ENCODE results near the gene LMOD1.
"Not testable (repeated sequence)": the region's sequence is repeated elsewhere in the genome, so short reads cannot be mapped to it uniquely, and the experiment has no call there.

LMOD1 gene

DNA sequence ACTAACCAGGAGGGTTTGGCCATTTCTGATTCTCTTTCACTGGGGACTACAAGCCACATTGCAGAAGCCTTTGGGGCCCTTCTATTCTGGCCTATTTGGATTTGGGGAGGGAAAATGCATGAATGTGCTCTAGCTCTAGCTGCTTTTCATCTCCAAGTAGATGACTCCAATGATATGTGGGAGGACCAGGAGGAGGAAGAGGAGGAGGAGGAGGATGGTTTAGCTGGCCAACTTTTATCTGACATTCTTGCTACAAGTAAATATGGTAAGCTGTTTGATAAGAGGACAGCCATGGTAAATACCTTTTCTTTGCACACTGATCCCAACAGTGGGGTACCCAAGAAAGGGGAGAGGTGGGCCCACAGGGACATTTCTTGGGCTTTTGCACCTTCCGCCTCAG, 71.7 kb downstream of the LMOD1 start:
- no peak overlapping the region for H3K4me3 ChIP-seq (ENCODE audit: low read depth, low read length)
- peaks cover 4% of the 10 kb centered on the region for H3K4me1 ChIP-seq (ENCODE audit: control insufficient read depth, insufficient read depth, low read length)
- H3K36me3 ChIP-seq (ENCODE audit: control insufficient read depth, insufficient read depth, low read length) = peaks cover 49% of the 10 kb centered on the region
- no peaks in the 10 kb centered on the region for H3K9me3 ChIP-seq (ENCODE audit: control insufficient read depth, insufficient read depth, low read length)
- H3K9ac ChIP-seq (ENCODE audit: low read depth, low read length) = no peak overlapping the region
- no peaks in the 10 kb centered on the region for H3K27me3 ChIP-seq (ENCODE audit: control insufficient read depth, insufficient read depth, low read length)

DNA sequence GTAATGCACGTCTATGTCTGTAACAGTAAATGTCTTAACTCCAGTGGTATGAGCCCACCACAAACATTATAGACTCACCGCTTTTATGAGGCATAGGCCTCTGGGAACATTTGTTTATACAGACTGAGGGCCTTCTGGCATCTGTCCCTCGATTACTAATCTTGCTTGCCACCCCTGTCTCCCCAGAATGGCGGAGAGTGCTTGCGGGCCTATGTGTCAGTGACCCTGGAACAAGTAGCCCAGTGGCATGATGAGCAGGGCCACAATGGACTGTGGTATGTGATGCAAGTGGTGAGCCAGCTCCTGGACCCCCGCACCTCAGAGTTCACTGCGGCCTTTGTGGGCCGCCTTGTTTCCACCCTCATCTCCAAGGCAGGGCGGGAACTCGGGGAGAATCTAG, 76.0 kb downstream of the LMOD1 start:
- H3K9me3 ChIP-seq (ENCODE audit: control insufficient read depth, insufficient read depth, low read length) = no peaks in the 10 kb centered on the region
- peaks cover 74% of the 10 kb centered on the region for H3K36me3 ChIP-seq (ENCODE audit: control insufficient read depth, insufficient read depth, low read length)
- no peaks in the 10 kb centered on the region for H3K27me3 ChIP-seq (ENCODE audit: control insufficient read depth, insufficient read depth, low read length)
- no peak overlapping the region for H3K9ac ChIP-seq (ENCODE audit: low read depth, low read length)
- H3K4me3 ChIP-seq (ENCODE audit: low read depth, low read length) = no peak overlapping the region
- H3K4me1 ChIP-seq (ENCODE audit: control insufficient read depth, insufficient read depth, low read length) = no peaks in the 10 kb centered on the region

GRCh38 chr1:201861448-201861847, 84.9 kb downstream of the LMOD1 start:
- H3K4me1 ChIP-seq (ENCODE audit: control insufficient read depth, insufficient read depth, low read length) = no peaks in the 10 kb centered on the region
- H3K4me3 ChIP-seq (ENCODE audit: low read depth, low read length) = no peak overlapping the region
- H3K9me3 ChIP-seq (ENCODE audit: control insufficient read depth, insufficient read depth, low read length) = no peaks in the 10 kb centered on the region
- no peak overlapping the region for H3K9ac ChIP-seq (ENCODE audit: low read depth, low read length)
- no peaks in the 10 kb centered on the region for H3K27me3 ChIP-seq (ENCODE audit: control insufficient read depth, insufficient read depth, low read length)
- H3K36me3 ChIP-seq (ENCODE audit: control insufficient read depth, insufficient read depth, low read length) = peaks cover 46% of the 10 kb centered on the region

GRCh38 chr1:201859424-201859823, 86.9 kb downstream of the LMOD1 start:
- peaks cover 57% of the 10 kb centered on the region for H3K36me3 ChIP-seq (ENCODE audit: control insufficient read depth, insufficient read depth, low read length)
- H3K27me3 ChIP-seq (ENCODE audit: control insufficient read depth, insufficient read depth, low read length) = no peaks in the 10 kb centered on the region
- no peak overlapping the region for H3K9ac ChIP-seq (ENCODE audit: low read depth, low read length)
- no peaks in the 10 kb centered on the region for H3K9me3 ChIP-seq (ENCODE audit: control insufficient read depth, insufficient read depth, low read length)
- H3K4me3 ChIP-seq (ENCODE audit: low read depth, low read length) = no peak overlapping the region
- H3K4me1 ChIP-seq (ENCODE audit: control insufficient read depth, insufficient read depth, low read length) = no peaks in the 10 kb centered on the region

- not testable (repeated sequence) for H3K9ac ChIP-seq (ENCODE audit: low read depth, low read length); H3K9me3 ChIP-seq (ENCODE audit: control insufficient read depth, insufficient read depth, low read length); H3K4me3 ChIP-seq (ENCODE audit: low read depth, low read length); H3K4me1 ChIP-seq (ENCODE audit: control insufficient read depth, insufficient read depth, low read length); H3K27me3 ChIP-seq (ENCODE audit: control insufficient read depth, insufficient read depth, low read length)
- H3K36me3 ChIP-seq (ENCODE audit: control insufficient read depth, insufficient read depth, low read length) = peaks cover 68% of the 10 kb centered on the region
Observed at GRCh38 chr1:201856722-201857121, 89.6 kb downstream of the LMOD1 start.

GRCh38 chr1:201851949-201852348, 94.4 kb downstream of the LMOD1 start:
- no peak overlapping the region for H3K4me3 ChIP-seq (ENCODE audit: low read depth, low read length)
- no peak overlapping the region for H3K9ac ChIP-seq (ENCODE audit: low read depth, low read length)
- no peaks in the 10 kb centered on the region for H3K9me3 ChIP-seq (ENCODE audit: control insufficient read depth, insufficient read depth, low read length)
- no peaks in the 10 kb centered on the region for H3K27me3 ChIP-seq (ENCODE audit: control insufficient read depth, insufficient read depth, low read length)
- no peaks in the 10 kb centered on the region for H3K4me1 ChIP-seq (ENCODE audit: control insufficient read depth, insufficient read depth, low read length)
- H3K36me3 ChIP-seq (ENCODE audit: control insufficient read depth, insufficient read depth, low read length) = peaks cover 66% of the 10 kb centered on the region

DNA sequence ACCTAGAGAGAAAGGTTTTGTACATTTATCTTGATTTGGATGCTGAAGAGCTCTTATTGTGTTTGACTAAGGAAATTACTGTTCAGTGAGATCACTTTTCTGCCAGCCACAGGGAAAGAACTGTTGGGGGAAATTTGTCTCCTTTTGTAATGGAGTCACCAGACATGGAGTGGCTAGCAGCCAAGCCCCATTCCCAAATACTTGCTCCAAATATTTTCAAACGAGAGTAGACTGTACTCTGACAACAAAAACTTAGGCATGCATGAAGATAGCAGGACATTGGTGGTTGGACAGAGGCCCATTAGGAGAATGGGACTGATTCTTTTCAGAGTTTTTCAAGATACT, 96.3 kb downstream of the LMOD1 start:
- Histone ChIP-seq H3K4me1 (ENCODE audit: control insufficient read depth, insufficient read depth, low read length) (no peaks in the 10 kb centered on the region), H3K27me3 (ENCODE audit: control insufficient read depth, insufficient read depth, low read length) (no peaks in the 10 kb centered on the region), H3K9ac (ENCODE audit: low read depth, low read length) (no peak overlapping the region), H3K4me3 (ENCODE audit: low read depth, low read length) (no peak overlapping the region), H3K9me3 (ENCODE audit: control insufficient read depth, insufficient read depth, low read length) (no peaks in the 10 kb centered on the region), H3K36me3 (ENCODE audit: control insufficient read depth, insufficient read depth, low read length) (peaks cover 50% of the 10 kb centered on the region)

- H3K4me1 ChIP-seq (ENCODE audit: control insufficient read depth, insufficient read depth, low read length) = no peaks in the 10 kb centered on the region
- H3K27me3 ChIP-seq (ENCODE audit: control insufficient read depth, insufficient read depth, low read length) = no peaks in the 10 kb centered on the region
- H3K9ac ChIP-seq (ENCODE audit: low read depth, low read length) = no peak overlapping the region
- H3K9me3 ChIP-seq (ENCODE audit: control insufficient read depth, insufficient read depth, low read length) = no peaks in the 10 kb centered on the region
- H3K4me3 ChIP-seq (ENCODE audit: low read depth, low read length) = no peak overlapping the region
- H3K36me3 ChIP-seq (ENCODE audit: control insufficient read depth, insufficient read depth, low read length) = peaks cover 45% of the 10 kb centered on the region
Observed at GRCh38 chr1:201849372-201850052, 96.8 kb downstream of the LMOD1 start.

DNA sequence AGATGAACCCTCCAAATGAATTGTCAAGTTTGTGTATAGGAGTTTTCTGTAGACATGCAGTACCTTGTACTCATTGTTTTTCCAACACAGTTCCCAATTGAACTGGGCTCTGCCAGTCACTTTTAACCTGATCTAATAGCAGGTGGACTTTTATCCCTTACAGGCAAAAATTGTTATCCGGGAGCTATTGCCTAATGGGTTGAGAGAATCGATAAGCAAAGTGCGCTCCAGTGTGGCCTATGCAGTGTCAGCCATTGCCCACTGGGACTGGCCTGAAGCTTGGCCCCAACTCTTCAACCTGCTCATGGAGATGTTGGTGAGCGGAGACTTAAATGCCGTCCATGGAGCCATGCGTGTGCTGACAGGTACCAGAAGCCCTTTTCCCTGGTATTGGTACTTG, 98.1 kb downstream of the LMOD1 start:
- Histone ChIP-seq H3K9ac (ENCODE audit: low read depth, low read length) (no peak overlapping the region), H3K27me3 (ENCODE audit: control insufficient read depth, insufficient read depth, low read length) (no peaks in the 10 kb centered on the region), H3K4me1 (ENCODE audit: control insufficient read depth, insufficient read depth, low read length) (no peaks in the 10 kb centered on the region), H3K4me3 (ENCODE audit: low read depth, low read length) (no peak overlapping the region), H3K9me3 (ENCODE audit: control insufficient read depth, insufficient read depth, low read length) (no peaks in the 10 kb centered on the region), H3K36me3 (ENCODE audit: control insufficient read depth, insufficient read depth, low read length) (peaks cover 36% of the 10 kb centered on the region)

GRCh38 chr1:201847150-201847549, 99.2 kb downstream of the LMOD1 start:
- peaks cover 6% of the 10 kb centered on the region for H3K4me1 ChIP-seq (ENCODE audit: control insufficient read depth, insufficient read depth, low read length)
- H3K9ac ChIP-seq (ENCODE audit: low read depth, low read length) = no peak overlapping the region
- no peaks in the 10 kb centered on the region for H3K9me3 ChIP-seq (ENCODE audit: control insufficient read depth, insufficient read depth, low read length)
- no peak overlapping the region for H3K4me3 ChIP-seq (ENCODE audit: low read depth, low read length)
- H3K27me3 ChIP-seq (ENCODE audit: control insufficient read depth, insufficient read depth, low read length) = no peaks in the 10 kb centered on the region
- H3K36me3 ChIP-seq (ENCODE audit: control insufficient read depth, insufficient read depth, low read length) = peaks cover 28% of the 10 kb centered on the region
